ENCODE data around the gene CYP17A1.

Gene CYP17A1

GRCh38 chr10:102870221-102870620 lies 33.0 kb upstream of the CYP17A1 start:
- Mint-ChIP-seq H3K4me3 (peak overlapping the region; percentile 81), H3K36me3 (ENCODE audit: low read depth) (peaks cover 19% of the 10 kb centered on the region), H3K27me3 (ENCODE audit: low read depth, poor library complexity) (peaks cover 7% of the 10 kb centered on the region), H3K9me3 (no peaks in the 10 kb centered on the region), H3K27ac (peak overlapping the region; percentile 97), H3K4me1 (peaks cover 21% of the 10 kb centered on the region)
- TF ChIP-seq CTCF (IDR thresholded peaks at IDR 0.05): no peak
- no peak for DNase-seq

- no peak for TF ChIP-seq CTCF (IDR thresholded peaks at IDR 0.05)
- Mint-ChIP-seq H3K4me3 (peak within 1 kb of the TSS; percentile 81), H3K4me1 (peaks cover 21% of the 10 kb centered on the region), H3K27me3 (ENCODE audit: low read depth, poor library complexity) (peaks cover 7% of the 10 kb centered on the region), H3K9me3 (no peaks in the 10 kb centered on the region), H3K36me3 (ENCODE audit: low read depth) (peaks cover 18% of the 10 kb centered on the region), H3K27ac (peak within 1 kb of the TSS; percentile 89)
- peak; percentile 88 for DNase-seq
Measured at GRCh38 chr10:102869258-102870198, 32.3 kb upstream of the CYP17A1 start, which contains the start of gene AS3MT. Gene AS3MT (plus strand): TSS chr10:102869470. CDS start chr10:102869593, 123 bp downstream.

DNA sequence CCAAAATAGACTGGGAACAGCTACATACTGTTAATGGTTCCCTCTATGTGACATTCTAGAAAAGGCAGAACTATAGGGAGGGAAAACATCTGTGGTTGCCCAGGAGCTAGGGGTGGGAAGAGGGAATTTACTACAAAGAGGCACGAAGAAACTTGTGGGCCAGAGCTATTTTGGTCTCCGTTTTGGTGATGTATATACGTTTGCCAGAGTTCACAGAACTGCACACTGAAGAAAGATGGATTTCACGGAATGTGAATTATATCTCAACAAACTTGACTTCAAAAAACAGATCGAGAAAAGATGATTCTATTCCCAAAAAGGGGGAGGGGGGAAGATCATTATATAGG lies 31.7 kb upstream of the CYP17A1 start:
- Mint-ChIP-seq H3K9me3 (no peaks in the 10 kb centered on the region), H3K4me3 (peak overlapping the region; percentile 81), H3K27ac (peak overlapping the region; percentile 88), H3K4me1 (peaks cover 21% of the 10 kb centered on the region), H3K36me3 (ENCODE audit: low read depth) (peaks cover 15% of the 10 kb centered on the region), H3K27me3 (ENCODE audit: low read depth, poor library complexity) (peaks cover 7% of the 10 kb centered on the region)
- no peak for TF ChIP-seq CTCF (IDR thresholded peaks at IDR 0.05)
- no peak for DNase-seq

DNA sequence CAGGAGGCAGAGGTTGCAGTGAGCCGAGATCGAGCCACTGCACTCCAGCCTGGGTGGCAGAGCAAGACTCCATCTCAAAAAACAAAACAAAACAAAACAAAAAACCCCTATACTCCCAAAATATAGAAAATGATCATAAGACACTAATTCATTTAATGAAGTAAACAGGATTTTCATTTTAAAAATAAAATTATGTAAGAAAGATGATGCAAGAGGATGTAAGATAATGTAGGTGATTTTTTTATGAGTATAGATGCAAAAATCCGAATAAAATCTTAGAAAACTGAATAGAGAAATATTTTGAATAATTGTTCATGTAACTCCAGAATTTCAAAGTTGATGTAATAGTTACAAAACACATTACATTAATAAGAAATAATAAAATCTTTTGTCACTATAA lies 28.4 kb upstream of the CYP17A1 start:
- Mint-ChIP-seq H3K36me3 (ENCODE audit: low read depth) (peaks cover 12% of the 10 kb centered on the region), H3K9me3 (no peaks in the 10 kb centered on the region), H3K27me3 (ENCODE audit: low read depth, poor library complexity) (peaks cover 4% of the 10 kb centered on the region), H3K4me1 (peaks cover 17% of the 10 kb centered on the region), H3K4me3 (no peak overlapping the region), H3K27ac (no peak overlapping the region)
- DNase-seq: no peak
- no peak for TF ChIP-seq CTCF (IDR thresholded peaks at IDR 0.05)

DNA sequence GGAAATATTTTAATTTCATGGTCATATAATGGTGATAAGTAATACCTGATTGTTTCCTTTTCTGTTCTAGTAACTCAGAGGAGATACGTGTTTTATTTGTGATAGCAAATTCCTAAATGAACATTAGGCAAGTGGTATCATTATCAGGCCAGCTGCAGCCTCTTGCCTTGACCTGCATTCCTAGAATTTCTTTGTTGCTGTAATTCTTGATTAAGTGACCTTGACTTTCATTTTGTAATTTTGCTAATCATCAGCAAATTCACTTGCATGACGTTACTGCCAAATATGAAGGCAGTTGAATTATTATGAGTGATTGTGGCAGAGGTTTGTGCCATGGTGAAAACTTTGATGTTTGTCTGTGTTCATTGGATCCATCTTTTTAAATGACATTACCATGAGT lies 26.4 kb upstream of the CYP17A1 start:
- H3K9me3 Mint-ChIP-seq: no peaks in the 10 kb centered on the region
- peaks cover 7% of the 10 kb centered on the region for H3K4me1 Mint-ChIP-seq
- H3K27ac Mint-ChIP-seq: no peak overlapping the region
- no peak for DNase-seq
- peaks cover 4% of the 10 kb centered on the region for H3K27me3 Mint-ChIP-seq (ENCODE audit: low read depth, poor library complexity)
- H3K4me3 Mint-ChIP-seq: no peak overlapping the region
- H3K36me3 Mint-ChIP-seq (ENCODE audit: low read depth): peaks cover 21% of the 10 kb centered on the region
- TF ChIP-seq CTCF (IDR thresholded peaks at IDR 0.05): no peak

- H3K27me3 Mint-ChIP-seq (ENCODE audit: low read depth, poor library complexity): no peaks in the 10 kb centered on the region
- H3K4me1 Mint-ChIP-seq: peaks cover 11% of the 10 kb centered on the region
- peak overlapping the region; percentile 34 for H3K27ac Mint-ChIP-seq
Measured at GRCh38 chr10:102859911-102860310, 22.7 kb upstream of the CYP17A1 start.

More at GRCh38 chr10:102859911-102860310, 22.7 kb upstream of the CYP17A1 start:
- no peak for DNase-seq
- H3K36me3 Mint-ChIP-seq (ENCODE audit: low read depth): peaks cover 17% of the 10 kb centered on the region
- no peaks in the 10 kb centered on the region for H3K9me3 Mint-ChIP-seq
- no peak for TF ChIP-seq CTCF (IDR thresholded peaks at IDR 0.05)
- no peak overlapping the region for H3K4me3 Mint-ChIP-seq
